8988T (cell line): Measurements from ENCODE around the gene DNAJB9.

Source experiments
- DNase-seq: peaks from one replicate; pipeline ENCODE4 v3.0.0; 2011

DNAJB9 gene

DNA sequence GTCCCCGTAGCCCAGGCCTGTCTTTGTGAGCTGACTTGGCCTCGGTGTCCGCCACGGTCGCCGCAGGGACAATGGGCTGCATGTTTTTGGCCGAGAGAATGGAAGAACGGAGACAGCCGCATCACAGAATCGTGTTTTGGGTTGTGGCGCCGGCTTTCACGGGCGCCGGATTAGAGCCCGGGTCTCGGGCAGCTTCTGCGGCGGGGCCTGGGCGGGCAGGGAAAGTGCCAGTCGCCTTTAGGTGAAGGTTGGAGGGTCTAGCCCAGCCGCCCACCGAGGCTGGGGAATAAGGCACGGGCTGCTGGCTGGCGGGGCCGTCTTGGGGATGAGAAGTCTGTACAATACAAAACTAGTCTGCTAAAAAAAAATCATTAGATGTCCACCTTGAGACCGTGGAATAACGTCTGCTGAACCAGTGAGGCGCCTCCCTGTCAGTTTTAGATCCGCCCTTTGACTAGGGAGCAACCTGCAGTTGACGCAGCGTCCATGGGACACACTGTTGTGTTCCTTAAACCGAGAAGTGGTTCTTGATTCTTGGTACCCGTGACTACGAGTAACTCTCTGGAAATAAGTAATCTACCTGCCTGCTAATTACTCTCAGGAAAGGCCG, 577 bp downstream of the DNAJB9 start:
- DNase-seq, result no peak

DNA sequence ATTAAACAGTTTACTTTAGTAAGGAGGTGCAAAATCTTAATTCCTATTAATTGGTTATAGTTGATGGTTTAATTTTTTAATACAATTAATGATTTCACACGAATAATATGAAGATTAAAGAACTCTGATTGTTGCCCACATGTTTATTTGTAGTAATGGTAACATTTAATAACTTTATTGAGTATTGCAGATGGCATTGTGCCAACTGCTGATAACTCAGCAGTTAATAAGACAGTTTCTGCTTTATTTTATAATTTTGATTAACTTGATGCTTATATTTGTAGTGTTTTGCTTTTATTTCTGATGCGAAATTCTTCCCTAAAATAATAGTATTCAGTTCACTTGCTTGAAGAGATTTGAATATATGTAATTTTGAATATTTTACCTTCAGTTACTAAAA, 2.8 kb downstream of the DNAJB9 start:
- no peak for DNase-seq

DNA sequence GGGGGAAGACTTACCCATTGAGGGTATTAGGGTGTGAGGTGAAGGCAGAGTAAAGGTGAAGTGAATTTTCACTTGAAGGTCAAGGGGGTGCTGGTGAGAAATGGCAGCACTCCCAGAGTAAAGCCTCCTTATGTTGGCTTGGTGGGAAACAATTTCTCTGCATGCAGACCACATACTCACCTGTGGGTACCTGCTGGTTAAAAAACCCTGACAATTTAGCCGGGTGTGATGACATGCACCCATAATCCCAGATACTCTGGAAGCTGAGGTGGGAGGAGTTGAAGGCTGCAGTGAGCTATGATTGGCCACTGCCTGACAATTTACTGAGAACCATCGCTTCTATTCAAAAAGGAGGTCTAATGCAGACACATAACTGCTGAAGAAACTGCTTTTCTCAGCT, 5.5 kb downstream of the DNAJB9 start:
- DNase-seq, result no peak

DNA sequence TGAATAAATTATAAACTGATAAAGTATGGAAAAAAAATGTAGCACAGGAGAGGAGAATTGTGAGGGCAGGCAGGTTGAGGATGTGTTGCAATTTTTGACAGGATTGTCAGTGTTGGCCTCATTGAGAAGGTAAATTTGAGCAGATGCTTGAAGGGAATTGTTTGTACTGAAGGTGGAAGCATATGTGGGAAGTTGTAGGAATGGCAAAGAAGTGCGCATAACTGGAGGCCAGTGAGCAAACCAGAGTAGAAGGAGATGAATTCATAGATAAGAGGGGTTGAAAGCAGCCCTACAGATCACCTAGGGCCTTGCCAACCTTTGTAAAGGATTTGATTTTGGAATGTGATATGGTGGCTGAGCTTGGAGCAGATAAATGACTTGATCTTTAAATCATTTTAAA, 6.4 kb downstream of the DNAJB9 start:
- no peak for DNase-seq

DNA sequence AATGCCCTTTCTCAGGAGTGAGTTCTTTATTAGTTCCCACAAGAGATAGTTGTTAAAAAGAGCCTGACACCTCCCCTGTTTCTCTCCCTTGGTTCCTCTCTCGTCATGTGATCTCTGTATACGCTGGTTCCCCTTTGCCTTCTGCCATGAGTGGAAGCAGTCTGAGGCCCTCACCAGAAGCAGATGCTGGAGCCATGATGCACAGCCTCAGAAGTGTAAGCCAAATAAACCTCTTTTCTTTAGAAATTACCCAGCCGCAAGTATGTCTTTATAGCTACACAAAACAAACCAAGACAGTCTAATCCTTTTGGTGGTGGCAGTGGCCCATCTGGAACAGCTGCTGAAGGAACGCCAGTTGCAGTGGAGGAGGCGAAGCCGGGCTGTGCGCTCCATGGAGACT, 9.3 kb downstream of the DNAJB9 start:
- no peak for DNase-seq

DNA sequence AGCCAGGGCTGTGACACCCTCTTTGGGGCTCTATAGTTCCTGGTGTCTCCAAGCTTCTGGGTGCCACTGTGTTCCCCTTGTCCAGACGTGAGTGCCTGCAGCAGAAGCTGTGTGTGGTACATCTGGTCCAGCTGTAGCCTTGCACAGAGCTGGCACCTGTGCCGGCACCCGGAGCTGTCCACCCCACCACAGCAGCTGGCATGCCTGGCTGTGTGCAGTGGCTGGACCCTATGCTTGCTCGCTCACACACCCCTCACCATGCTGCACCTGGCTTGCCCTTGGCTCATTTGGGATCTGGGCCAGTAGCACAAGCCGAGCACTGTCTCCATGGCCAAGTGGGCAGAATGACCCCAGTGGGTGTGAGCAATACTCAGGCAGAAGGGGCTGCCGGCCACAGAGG, 10.6 kb downstream of the DNAJB9 start:
- DNase-seq, result no peak

DNA sequence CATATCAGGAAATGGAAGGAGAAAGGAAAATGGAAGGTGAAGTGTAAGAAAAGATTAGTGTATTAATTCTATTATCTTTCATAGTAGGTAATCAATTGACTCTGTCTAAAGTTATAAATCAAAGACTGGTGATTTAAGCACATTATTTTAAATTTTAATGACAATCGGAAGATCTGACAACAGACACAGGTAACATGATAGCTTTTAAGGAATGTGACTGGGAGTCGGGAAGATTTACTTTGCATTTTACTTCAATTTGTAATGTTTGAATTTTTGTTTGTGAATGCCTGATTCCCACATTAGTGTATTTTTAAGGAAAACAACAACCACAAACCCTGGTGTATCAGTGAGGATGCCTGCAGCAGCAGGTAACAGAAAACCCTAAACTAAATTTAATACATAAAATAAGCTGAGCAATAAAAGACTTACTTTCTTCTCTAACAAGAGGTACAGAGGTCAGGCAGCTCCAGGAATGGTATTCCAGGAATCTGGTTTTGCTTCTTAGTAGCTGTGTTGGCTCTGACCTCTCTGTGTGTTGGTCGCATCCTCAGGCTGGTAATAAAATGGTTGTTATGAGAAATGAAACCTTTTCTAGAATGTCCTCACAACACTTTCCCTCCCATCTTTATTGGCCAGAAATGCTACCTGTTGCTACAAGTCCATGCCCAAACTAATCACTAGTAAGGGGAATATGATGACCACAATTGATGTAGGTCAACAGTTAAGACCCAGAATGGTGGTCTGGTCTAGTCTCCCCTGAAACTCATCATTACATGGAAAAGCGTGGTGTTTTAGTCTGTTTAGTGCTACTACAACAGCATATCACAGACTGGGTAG, 12.2 kb downstream of the DNAJB9 start:
- DNase-seq, result no peak

DNA sequence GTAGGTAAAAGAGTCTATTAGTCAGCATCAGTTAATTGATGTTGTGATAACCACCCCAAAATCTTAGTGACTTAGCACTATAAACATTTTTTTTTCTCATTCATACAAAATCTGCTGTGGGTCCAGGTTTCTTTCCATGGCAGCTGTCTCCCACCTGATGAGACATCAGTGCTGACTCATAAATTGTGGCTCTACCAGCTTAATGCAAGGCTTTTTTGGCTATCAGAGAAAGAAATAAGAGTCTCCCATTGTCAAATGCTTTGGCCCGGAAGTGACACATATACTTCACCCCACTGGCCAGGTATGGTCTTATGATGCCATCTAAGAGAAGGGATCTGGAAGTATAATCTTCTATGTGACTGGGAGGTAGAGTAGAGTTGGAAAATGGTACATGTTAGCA, 14.5 kb downstream of the DNAJB9 start:
- no peak for DNase-seq

DNA sequence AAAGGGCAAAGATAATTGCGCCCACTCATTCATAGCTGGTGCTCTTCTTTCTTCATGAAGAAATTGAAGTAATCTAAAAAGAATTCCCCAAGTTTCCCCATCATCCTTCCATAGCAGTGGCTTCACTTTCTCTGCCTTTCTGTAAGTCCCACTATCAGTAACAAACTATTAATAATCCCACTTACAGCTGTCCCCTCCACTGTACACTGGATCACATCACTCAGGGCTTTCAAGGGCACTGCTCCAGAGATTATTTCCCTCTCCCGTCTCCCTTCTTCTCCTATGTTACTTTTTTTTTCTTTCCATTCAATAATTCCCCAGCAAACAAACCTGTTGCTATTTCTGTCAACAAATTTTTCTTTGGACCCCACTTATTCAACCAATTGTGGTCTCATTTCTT, 16.2 kb downstream of the DNAJB9 start:
- no peak for DNase-seq

DNA sequence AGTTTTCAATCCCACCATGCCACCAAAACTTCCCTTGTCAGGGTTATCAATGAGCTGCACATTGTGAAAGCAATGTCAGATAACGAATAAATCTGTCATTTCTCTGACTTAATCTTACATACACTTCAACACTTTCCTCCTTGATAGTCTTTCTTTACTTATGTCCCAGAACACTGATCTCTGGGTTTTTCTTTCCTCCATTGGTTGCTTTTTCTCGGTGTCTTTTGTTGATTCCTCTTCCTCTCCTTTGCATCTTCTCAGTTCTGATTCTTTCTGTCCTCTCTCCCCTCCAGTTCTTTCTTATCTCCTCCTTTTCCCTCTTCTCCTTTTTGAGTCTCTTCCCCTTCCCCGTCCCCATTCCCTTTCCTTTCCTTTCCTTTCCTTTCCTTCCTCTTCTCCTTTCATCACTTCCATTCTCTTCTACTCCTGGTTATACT, 16.6 kb downstream of the DNAJB9 start:
- DNase-seq, result no peak

DNA sequence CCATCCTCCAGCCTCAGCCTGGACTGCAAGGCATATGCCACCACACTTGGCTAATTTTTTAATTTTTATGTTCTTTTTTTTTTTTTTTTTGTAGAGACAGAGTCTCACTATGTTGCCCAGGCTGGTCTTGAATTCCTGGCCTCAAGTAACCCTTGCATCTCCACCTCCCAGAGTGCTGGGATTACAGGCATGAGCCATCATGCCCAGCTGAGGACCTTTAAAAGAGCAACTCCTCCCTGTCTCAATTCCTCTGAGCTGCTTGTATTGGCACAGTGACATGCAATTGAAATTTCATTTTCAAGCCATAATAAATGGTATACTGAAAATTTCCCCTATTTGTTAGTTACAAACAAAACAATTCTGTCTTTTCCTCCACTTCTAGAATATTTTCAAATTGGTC, 19.5 kb downstream of the DNAJB9 start:
- DNase-seq, result no peak

DNA sequence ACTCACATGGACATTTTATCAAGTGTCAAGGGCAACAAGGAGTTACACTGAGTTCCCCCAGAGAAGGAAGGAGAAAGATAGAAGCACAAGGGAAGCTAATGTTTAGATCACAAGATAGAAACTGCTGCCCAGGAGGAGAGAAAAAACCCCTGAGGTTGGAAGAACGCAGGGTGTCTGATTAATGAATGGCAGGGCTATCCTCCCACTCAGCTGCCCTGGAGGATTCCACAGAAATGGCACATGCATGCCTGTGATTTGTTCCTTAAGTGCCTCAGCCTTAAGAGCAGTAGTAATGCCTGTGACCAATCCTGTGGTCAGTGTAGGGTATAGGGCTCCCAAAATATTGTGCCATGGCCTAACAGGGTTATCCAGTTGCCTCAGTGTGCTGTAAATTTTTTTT, 20.2 kb downstream of the DNAJB9 start:
- no peak for DNase-seq

DNA sequence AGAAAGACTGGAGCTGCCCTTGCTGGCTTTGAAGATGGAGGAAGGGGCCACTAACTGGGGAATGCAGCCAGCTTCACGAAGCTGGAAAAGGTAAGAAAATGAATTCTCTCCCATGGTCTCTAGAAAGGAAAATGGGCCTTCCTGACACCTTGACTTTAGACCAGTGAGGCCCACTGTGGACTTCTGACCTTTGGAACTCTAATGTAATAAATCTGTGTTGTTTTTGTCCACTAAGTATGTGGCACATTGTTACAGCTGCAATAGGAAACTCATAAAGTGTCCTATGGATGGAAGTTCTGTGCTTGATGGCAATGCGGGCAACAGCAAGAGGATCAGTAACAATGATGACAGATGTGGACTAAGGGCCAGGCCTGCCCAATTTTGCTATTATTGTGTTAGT, 20.9 kb downstream of the DNAJB9 start:
- DNase-seq, result no peak

DNA sequence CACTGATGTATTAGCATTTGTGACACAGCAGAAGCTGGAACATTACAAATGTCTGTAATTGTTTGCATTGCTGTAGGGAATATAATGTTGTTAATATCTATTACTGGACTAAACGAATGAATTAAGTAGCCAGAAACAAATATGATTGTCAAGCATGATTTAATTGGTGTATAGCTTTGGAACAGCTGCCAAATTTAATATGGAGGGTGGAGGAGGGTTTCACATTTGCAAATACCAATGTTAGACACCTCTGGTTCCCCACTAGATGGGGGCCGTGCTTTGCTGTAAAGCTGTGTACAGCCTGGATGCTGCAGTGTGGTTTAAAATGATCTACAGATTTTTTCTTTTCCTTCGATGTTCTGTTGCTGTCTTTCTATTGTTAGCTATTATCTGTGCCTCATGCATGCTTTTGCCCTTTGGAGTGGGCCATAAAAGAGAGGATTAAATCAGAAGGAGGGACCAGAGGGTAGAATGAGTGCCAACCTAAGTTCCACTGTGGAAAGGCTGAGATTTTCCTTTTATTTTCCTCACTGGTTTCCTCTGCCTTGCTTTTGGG, 23.1 kb downstream of the DNAJB9 start:
- no peak for DNase-seq

DNA sequence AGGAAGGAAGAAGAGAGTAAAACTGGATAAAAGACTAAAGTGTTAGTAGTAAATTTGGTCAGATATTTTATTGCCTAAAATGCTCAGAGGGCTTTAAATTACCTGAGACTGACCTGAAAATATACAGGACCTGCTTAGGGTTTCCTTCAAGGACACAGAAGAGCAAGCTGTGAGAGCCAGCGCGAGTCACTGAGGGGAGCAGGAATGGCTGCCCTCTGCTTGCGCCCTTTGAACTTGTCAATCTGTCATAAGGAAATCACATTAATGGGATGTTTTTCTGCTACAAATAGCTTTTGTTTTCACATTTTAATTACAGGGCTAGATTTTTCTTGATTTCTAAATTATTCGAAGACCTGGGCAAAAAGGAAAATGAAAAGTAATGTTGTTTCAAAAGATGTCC, 26.9 kb downstream of the DNAJB9 start:
- DNase-seq, result no peak

DNA sequence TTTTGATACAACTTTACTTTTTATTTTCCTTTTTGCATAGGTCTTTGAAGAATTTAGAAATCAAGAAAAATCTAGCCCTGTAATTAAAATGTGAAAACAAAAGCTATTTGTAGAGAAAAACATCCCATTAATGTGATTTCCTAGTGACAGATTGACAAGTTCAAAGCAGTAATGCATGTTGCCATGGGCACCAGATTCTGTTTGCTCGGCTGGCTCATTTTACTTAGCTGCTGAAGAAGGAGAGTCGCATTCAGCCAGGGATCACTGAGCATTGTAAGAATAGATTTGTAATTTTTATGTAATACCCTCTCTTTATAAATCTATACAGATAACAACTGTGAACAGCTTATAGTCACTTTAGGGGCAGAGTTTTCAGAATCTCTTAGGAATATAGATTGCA, 28.5 kb downstream of the DNAJB9 start:
- DNase-seq, result no peak

DNA sequence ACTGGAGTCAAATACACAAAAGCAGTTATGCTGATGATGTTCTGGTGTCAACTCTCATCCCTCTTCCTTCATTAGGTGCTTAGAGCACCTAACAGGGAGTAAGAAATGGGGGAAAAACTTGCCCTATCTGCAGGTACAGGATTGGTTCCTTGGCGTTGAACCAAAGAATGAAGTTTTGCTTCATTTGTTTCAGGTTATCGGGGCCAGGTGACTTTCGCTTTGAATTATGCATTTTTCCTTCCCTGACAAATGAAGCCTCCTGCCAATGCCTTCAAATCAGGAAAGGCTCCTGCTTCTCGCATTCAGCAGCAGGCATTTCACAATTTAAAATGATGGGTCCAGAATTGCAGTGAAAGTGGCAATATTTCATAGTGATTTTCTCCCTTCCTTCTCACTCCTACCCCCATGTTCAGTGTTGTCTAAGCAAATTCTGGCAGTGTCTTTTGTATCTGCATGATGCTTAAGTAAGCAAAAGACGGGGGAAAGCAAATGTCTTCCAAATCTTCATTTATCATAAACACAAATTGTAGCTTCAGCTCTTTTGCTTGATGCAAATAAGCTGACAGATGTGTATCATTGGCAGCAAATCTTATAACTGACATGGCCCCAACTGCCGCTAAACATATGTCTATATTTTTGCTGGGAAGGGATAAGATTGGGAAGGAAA, 29.4 kb downstream of the DNAJB9 start:
- no peak for DNase-seq

DNA sequence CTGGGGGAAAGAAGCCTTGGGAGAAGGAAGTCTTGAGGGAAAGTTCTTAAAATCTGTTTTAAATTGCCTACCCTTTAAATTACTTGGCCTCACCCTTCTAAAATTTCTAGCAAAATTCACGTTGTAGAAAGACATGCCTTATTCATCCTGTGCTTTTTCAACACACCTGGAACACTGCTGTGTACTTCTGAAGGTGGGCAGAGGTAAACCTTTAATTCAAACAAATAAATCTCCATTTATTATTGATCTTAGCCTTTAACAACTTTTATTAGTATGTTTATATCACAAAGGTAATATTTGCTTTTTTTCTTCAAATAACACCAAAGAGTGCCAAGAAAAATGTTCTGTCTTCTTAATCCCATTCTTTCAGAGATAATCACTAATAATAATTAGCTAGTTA, 30.7 kb downstream of the DNAJB9 start:
- no peak for DNase-seq

DNA sequence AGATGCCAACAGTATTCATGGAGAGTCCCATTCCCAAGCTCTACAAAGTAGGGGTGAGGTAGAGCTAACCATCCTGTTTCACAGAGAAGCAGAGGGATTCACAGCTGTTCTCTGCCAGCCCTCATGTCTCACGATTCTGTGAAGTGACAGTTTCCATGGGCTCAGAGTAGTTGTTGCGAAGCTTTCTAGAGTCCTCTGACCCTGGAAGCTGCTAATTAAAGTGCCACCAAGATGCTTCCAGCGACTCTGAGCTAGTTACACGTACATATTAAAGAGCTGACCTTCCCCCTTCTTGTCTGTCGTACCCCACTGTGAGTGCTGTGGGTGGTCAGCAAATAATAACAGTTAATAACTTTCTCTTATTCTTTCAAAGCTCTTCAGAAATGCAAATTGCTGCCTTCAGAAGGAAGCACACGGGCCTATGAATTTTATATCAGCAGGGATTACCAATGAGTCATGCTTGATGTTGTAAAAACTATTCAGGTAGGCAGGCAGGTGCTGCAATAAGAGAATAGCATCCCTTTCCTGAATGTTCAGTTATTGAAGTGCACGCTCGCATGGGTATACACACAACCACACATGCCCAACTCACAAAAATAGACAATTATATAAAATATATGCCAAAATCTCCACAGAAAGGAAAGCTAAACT, 34.1 kb downstream of the DNAJB9 start:
- DNase-seq, result no peak

DNA sequence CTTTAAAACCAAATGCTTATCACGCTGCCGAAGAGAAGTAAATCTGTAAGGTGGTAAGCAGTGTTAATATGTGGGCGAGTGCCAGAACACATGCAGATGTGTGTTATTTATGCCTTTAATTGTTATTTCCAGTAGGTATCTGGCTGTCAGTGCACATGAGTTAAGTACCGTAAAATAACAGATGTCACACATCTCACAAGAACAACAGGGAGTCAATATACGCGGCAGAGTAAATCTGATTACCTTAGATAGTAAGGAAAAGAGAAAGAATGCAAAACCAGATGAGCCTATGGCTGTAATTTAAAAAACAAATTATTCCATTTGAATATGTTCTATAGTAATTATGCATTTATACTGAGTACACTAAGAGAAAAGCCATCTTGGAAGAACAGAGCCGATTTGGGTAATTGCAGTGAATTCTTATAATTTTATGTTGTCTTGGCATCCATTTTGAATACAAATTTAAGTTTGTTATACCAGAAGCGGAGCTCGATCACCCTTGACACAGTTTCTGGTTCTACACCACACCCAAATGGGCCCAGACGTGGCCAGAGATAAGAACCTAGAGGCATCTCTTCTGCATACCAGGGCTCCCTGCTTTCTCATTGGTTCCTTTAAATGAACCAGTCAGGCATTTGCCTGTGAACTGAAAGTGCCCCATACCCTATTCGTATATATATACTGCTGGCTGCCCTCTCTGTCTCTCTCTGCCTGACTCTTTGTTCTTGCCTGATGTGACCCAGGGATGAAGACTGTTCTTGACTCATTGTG, 34.8 kb downstream of the DNAJB9 start:
- no peak for DNase-seq

DNA sequence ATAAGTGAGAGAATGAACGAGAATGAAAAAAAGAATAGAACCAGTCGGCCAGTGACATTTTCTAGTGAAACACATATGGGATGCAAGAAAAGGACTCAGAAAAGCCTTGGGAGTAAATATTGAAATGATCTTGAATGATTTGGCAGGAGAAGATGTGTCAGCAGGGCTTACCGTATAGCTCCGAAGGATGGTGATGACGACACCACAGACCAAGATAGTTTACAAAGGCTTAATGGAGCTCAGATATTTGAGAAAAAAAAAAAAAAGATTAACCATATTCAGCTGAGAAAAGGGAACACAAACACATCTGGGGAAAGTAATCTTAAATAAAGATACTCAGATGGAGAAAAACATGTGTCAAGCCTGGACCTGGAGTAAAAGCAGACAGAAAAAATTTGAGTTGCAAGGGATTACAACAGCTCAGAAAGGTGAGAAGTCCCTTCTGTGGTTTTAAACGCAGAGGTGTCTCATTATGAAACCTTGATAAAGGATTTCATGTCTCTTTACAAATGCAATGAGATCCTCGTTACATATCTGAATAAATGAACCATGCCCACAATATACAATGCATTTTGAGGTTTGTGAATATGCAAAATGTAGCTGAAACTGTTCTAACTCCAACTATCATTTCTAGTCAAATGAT, 36.0 kb downstream of the DNAJB9 start:
- DNase-seq, result no peak

DNA sequence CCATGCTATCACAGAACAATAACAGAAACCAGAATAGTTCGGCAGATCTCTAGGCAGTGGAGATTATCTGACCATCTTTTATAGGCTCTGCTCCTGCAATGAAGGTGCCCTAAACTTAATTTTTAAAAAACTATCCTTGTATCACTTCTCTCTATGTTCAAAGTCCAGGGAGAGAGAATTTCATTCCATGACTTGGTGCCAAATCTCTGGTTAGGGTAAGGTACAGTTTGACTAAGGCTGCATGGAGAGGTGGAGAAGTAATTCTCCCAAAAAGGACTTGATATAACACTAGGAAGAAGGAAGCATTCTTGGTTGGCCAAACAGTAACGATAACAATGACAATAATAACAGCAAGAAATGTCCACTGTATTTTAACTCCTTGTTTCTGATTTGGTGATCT, 40.0 kb downstream of the DNAJB9 start:
- DNase-seq, result no peak
